Heart left ventricle (tissue), 16 donors: Measurements from ENCODE around the gene PBX3. TPM values are rescaled to one million over a fixed set of nuclear protein-coding genes. Genes with fewer than 3 reads are reported as not detected.

Source experiments
- ATAC-seq, 4 donors: fragments of 200-7000 bp; cut with Tn5 transposase; one replicate each; pipeline ENCODE4 v1.9.1; 2020 to 2022; ENCODE audit warnings: moderate library complexity in 4 of 4, mild to moderate bottlenecking in 3 of 4, moderate number of reproducible peaks in 1 of 4
- DNase-seq, 5 donors: peaks; one replicate each; pipeline ENCODE4 v3.0.0-alpha.2; 2020
- H3K27ac ChIP-seq, 12 donors: fragments of 200-600 bp; sonication (generic) in 4 of 12; one replicate each; pipeline versions ENCODE4 v1.5.0 to v1.8.0; 2016 to 2022; ENCODE audit warnings: mild to moderate bottlenecking in 2 of 12
- H3K27me3 ChIP-seq, 9 donors: fragments of 200-600 bp; sonication (generic) in 2 of 9; one replicate each; pipeline versions ENCODE4 v1.5.1 to v1.8.0; 2016 to 2022; ENCODE audit warnings: mild to moderate bottlenecking in 3 of 9
- H3K36me3 ChIP-seq, 9 donors: fragments of 200-600 bp; sonication (generic) in 2 of 9; one replicate each; pipeline versions ENCODE4 v1.5.0 to v1.8.0; 2018 to 2022; ENCODE audit warnings: mild to moderate bottlenecking in 2 of 9
- H3K4me1 ChIP-seq, 12 donors: fragments of 200-600 bp; sonication (generic) in 4 of 12; one replicate each; pipeline versions ENCODE4 v1.5.0 to v1.8.0; 2016 to 2022; ENCODE audit warnings: mild to moderate bottlenecking in 3 of 12
- H3K4me3 ChIP-seq, 12 donors: fragments of 200-600 bp; sonication (generic) in 4 of 12; one replicate each; pipeline versions ENCODE4 v1.5.0 to v1.8.0; 2017 to 2022; ENCODE audit warnings: mild to moderate bottlenecking in 9 of 12, moderate library complexity in 4 of 12
- H3K9me3 ChIP-seq, 12 donors: fragments of 200-600 bp; sonication (generic) in 4 of 12; one replicate each; pipeline versions ENCODE4 v1.5.0 to v1.8.0; 2016 to 2022; ENCODE audit warnings: mild to moderate bottlenecking in 1 of 12
- CTCF ChIP-seq, 12 donors: fragments of 200-600 bp; sonication (generic) in 4 of 12; IDR thresholded peaks; one replicate each; pipeline versions ENCODE4 v1.5.0 to v1.8.0; 2018 to 2022; ENCODE audit warnings: antibody characterized with exemption in 12 of 12, mild to moderate bottlenecking in 5 of 12
- POLR2A ChIP-seq, 2 donors: fragments of 450-650 bp; IDR thresholded peaks; one replicate each; pipeline ENCODE4 v1.6.1; 2017; ENCODE audit warnings: antibody characterized with exemption in 2 of 2, mild to moderate bottlenecking in 2 of 2, moderate library complexity in 2 of 2
- WGBS, 4 donors: extraction: QIAGEN DNeasy Blood & Tissue Kit in 2 of 4; methylation state at CpG; one replicate each; pipeline versions ENCODE4 v1.1.5 to v1.1.7; 2013 to 2018; 5-methylcytosine and 5-hydroxymethylcytosine counted together
- intact Hi-C, 10 donors: fragments of 100-400 bp; cut with DNase I; formaldehyde crosslinking; loops; one replicate each; pipeline versions ENCODE4 v1.11.1 to v1.14.2; 2022
- polyA plus RNA-seq, 2 donors: library from polyadenylated mRNA; stranded (reverse); fragments of 200-250 nt; gene quantifications; one replicate each; pipeline ENCODE4 v1.2.3, GENCODE V29; 2013
- total RNA-seq, 9 donors: library from RNA; depleted of rRNA in 2 of 9; stranded (reverse); fragments of >200 nt in 2 of 9; fragmentation: NEBNext Ultra II Directional in 3 of 9; extraction: Animal tissue kit (Norgen Biotek cat#: 25700) in 3 of 9; gene quantifications; one replicate each; pipeline versions ENCODE4 v1.1.0 to v1.2.4, GENCODE V29; 2016 to 2023
- donor health status: ischemic (EF 13 %, LVEDD 7.1; RV severe dilation, severe dysfunction).
- donor health status: healthy with polysubstance abuse.
- donor health status: DM: no; HTN: yes; CAD: no.
- donor health status: DM: no; HTN: no; CAD: no.
- donor health status: ischemic (EF 25% LVEDD 6.9; RV normal size, moderate dysfunction).
- donor health status: ischemic (EF 25% LVEDD 5.7; RV mildly dilated, moderate dysfunction).
- donor health status: healthy.
- donor health status: DM: yes; HTN: yes; CAD: no.
- donor health status: ischemic (EF 35%, LVEDD 5.7; RV mildly dilated, moderate dysfunction).
- donor health status: nonischemic (EF 11% LVEDD 7.7; RV severe dilation, severe dysfunction).
- donor health status: DM: yes; HTN: yes; CAD: no.
- donor health status: PGD.
- donor health status: ischemic (EF 29% LVEDD 5.4; RV normal size, mild dysfunction).
- donor health status: nonischemic (EF 23%, LVEDD 6.1; RV moderate dilation, normal function).

PBX3 gene
- total and polyA plus RNA-seq, 11 donors: 14.8 to 76.1 (median 53.4) TPM

- WGBS, 4 donors: 93 to 99% (median 97%) methylated on average over 2 of the region's 2 CpGs
- DNase-seq: no peak
These were observed 150.3 kb downstream of the PBX3 start for GRCh38 chr9:125897481-125897880.

DNA sequence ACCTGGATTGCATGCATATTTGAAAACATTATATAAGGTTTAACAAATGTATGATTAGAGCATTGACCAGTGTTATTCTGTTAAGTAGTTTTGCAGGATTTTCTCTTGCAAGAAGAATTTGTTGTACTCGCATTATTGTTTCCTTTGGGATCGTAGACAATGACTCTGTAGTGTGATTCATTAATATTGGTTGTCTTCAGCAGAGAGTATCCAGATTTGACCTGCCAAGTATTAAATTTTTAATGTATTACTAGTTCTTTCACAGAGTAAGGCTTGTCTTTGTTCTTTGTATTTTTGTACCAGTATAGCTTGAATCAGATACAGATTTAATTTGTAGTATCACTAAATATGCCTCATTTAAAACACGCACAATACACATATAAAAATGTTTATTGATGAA, 155.0 kb downstream of the PBX3 start:
- Histone ChIP-seq H3K27me3 (no peaks in the 10 kb centered on the region), H3K9me3 (no peaks in the 10 kb centered on the region), H3K27ac (no peak overlapping the region), H3K4me1 (peaks cover 0 to 34% (median 5%) of the 10 kb centered on the region in 12 donors), H3K36me3 (no peaks in the 10 kb centered on the region), H3K4me3 (no peak overlapping the region)
- ATAC-seq: no peak
- intact Hi-C loops: no loop called here
- TF ChIP-seq POLR2A (IDR thresholded peaks at IDR 0.05): no peak
- no peak for DNase-seq
- 65 to 80% (median 74%) methylated on average over 3 of the region's 3 CpGs for WGBS, 4 donors

More at GRCh38 chr9:125897481-125897880, 150.3 kb downstream of the PBX3 start:
- no peaks in the 10 kb centered on the region for H3K9me3 ChIP-seq
- no peak for TF ChIP-seq POLR2A (IDR thresholded peaks at IDR 0.05)
- TF ChIP-seq CTCF (IDR thresholded peaks at IDR 0.05): no peak
- ATAC-seq: no peak
- intact Hi-C loops: no loop called here
- no peaks in the 10 kb centered on the region for H3K27me3 ChIP-seq
- no peak overlapping the region for H3K27ac ChIP-seq
- no peak overlapping the region for H3K4me3 ChIP-seq
- peaks cover 0 to 7% (median 0%) of the 10 kb centered on the region in 12 donors for H3K4me1 ChIP-seq
- H3K36me3 ChIP-seq: no peaks in the 10 kb centered on the region

GRCh38 chr9:125902831-125903512, 155.8 kb downstream of the PBX3 start:
- Histone ChIP-seq H3K27ac (no peak overlapping the region), H3K4me3 (no peak overlapping the region), H3K36me3 (no peaks in the 10 kb centered on the region), H3K9me3 (no peaks in the 10 kb centered on the region), H3K27me3 (no peaks in the 10 kb centered on the region), H3K4me1 (peaks cover 0 to 34% (median 6%) of the 10 kb centered on the region in 12 donors)
- DNase-seq: no peak
- no peak for ATAC-seq
- WGBS, 4 donors: 89 to 97% (median 95%) methylated on average over 2 of the region's 2 CpGs
- TF ChIP-seq CTCF (IDR thresholded peaks at IDR 0.05) (no peak), POLR2A (IDR thresholded peaks at IDR 0.05) (no peak)
- intact Hi-C loops: no loop called here

DNA sequence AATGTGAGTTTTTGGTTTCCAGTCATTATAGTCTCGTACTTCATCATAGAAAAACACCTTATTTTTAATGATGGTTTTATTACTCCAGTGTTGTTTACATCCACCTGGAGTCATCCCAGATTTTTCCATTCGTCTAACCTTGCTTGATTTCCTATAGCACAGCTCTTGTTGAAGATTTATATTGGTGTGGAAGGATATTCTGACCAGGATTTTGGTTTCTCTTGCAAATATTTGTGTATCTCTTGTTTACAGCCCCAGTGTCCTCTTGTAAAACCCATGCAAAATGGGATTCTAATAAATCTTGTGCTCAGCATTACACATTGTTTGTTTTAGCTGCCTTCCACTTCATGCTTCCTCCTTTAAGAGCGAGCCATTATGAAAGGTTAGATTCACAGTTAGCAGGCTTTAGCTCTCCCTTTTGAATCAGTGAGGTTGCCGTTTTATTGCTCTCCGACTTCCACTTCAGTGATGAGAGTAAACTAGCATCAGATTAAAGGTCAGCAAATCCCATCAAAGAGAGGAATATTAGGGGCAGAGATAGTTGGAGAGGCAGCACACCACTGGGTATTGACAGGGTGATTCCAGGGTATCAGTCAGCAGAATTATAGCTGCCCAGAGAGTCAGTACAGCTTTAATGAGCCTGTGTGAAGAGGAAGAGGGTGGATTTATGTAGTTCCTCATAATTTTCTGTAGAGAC, 157.1 kb downstream of the PBX3 start:
- Histone ChIP-seq H3K9me3 (no peaks in the 10 kb centered on the region), H3K4me1 (peaks cover 0 to 41% (median 8%) of the 10 kb centered on the region in 12 donors), H3K27ac (peak overlapping the region in 2 of 12 donors; percentile 20 to 80), H3K27me3 (no peaks in the 10 kb centered on the region), H3K4me3 (peak overlapping the region in 1 of 12 donors; percentile 30), H3K36me3 (no peaks in the 10 kb centered on the region)
- intact Hi-C loops: no loop called here
- 73 to 79% (median 75%) methylated on average over 5 of the region's 5 CpGs for WGBS, 4 donors
- DNase-seq (no peak), ATAC-seq (peak in 3 of 4 donors; percentile 42 to 68 (median 53))
- TF ChIP-seq POLR2A (IDR thresholded peaks at IDR 0.05) (no peak), CTCF (IDR thresholded peaks at IDR 0.05) (no peak)
